CD4-positive, alpha-beta T cell treated with Interleukin-6 for 4 hours (primary cell): ENCODE results near the gene RAB3GAP1.
"Not testable (repeated sequence)": the region's sequence is repeated elsewhere in the genome, so short reads cannot be mapped to it uniquely, and the experiment has no call there.

Experiments
- DNase-seq: peaks from one replicate; pipeline ENCODE4 v3.0.0-alpha.2; 2020; ENCODE audit warnings: mixed read lengths

Gene RAB3GAP1

DNA sequence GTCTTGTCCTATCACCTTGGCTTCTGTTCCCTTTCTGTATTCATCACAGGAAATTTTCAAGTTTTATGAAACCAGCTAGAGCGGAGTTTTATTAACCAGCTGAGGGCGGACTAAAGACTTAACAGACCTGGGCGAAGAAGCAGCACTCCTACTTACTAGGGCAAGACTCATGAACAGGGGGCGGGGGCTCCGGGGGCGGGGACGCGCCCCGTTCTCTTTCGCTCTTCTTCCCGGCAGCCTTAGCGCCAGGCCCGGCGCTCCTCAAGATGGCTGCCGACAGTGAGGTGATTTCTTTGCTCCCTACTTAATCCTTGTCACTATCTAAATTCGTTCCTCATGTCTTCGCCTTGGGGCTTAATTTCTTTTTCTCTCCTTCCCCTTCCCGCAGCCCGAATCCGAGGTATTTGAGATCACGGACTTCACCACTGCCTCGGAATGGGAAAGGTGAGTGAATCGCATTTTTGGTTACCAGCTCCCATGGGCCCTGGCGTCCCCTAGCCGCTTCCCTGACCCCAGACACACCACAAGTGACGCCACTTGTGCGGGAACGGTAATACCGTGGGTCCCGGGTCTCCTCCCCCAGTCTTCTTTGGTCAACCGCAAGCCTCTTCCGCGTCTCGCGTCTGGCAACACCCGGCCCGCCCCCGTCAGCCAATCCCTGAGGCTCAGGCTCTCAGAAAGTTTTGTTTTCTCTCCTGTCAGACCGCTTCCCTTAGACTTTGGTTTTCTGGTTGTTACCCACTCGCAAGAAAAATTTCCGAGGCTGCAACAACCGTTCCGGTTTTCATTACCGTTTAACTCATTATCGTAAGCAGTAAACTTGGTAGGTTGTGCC, at the start of gene RAB3GAP1:
Gene RAB3GAP1, plus strand, starts transcription at position 251 of the 835 bp plus-strand sequence. Its CDS starts 16 bp downstream, at position 267.
- peak; percentile 94 for DNase-seq

DNA sequence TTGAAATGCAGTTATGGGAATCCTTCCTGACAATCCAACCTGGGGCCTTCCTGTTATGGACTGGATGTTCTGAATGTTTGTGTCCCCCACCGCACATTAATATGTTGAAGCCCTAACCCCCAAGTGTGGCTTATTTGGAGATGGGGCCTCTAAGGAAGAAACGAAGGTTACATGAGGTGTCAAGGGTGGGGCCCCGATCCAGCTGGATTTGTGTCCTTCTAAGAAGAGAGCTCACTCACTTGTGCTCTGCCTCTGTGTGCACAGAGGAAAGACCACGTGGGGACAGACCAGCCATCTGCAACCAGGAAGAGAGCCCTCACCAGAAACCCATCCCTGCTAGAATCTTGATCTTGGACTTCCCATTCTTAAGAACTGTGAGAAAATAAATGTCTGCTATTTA, 49.3 kb upstream of the RAB3GAP1 start:
- no peak for DNase-seq

DNA sequence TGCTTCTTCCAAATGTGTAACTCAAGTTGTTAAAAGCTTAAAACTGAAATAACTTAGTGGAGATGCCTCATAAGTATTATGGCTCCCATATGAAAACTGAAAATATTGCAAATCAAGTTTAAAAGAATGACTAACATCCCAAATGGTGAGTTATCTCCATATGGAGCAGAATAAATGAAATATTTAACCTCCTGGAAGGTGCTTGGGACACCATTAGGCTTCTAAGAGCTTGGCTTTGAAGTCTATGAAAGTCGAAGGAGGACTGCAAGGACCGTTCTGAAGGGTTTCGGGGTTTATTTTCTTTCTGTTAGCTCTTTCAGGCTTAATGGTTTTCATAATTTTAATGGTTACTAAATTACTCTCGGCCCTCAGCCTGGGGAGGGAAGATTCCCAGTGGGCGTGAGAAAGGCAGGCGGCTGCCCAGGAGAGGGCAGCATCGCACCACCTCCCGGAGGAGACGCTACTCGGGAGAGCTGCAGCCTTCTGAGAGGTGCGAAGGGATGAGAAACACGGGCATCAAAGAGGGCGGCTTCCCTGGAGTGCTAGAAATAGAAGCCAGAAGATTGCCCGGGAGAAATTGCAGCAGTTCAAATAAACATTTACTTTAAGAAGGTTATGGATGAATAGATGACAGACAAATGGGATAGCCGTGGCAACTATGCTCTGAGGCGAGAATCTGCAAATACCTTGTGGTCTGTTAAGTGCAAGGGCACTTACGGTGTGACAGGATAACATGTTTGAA, 47.9 kb upstream of the RAB3GAP1 start:
- peak; percentile 79 for DNase-seq

DNA sequence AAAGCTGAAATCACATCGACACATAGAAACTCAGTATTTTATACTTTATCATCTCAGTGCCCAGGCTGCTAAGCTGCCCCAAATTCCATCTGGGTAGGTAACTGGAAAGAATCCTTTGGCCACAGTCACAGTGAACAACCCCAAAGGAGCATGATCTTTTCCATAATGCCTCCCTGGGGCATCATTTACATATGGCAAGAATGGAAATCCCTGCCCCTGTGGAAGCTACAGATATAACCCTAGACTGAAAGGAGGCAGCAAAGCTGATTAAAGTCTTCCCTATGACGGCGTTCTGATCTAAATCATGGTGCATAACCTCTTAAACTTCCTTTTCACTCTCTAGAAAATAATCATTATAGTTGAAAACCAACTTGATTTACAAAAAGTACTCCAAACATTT, 46.3 kb upstream of the RAB3GAP1 start:
- no peak for DNase-seq

DNA sequence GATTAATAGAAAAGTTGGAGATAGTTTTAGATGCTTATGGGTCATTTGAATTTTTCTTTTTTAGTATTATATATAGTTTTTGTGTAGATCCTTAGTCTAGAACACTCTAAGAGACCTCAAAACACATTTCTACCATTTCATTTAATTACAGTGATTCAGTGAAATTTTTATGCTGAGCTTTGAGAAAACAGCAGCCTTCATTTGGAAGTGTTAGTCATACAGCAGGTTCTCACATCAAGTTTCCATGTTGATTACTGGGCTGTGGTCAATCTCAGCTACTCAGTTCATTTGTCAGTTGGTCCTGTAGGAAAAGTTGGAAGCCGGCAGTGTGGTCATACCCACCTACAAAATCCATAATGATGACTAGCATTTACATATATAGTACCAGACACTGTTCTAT, 42.8 kb upstream of the RAB3GAP1 start:
- DNase-seq, result no peak

DNA sequence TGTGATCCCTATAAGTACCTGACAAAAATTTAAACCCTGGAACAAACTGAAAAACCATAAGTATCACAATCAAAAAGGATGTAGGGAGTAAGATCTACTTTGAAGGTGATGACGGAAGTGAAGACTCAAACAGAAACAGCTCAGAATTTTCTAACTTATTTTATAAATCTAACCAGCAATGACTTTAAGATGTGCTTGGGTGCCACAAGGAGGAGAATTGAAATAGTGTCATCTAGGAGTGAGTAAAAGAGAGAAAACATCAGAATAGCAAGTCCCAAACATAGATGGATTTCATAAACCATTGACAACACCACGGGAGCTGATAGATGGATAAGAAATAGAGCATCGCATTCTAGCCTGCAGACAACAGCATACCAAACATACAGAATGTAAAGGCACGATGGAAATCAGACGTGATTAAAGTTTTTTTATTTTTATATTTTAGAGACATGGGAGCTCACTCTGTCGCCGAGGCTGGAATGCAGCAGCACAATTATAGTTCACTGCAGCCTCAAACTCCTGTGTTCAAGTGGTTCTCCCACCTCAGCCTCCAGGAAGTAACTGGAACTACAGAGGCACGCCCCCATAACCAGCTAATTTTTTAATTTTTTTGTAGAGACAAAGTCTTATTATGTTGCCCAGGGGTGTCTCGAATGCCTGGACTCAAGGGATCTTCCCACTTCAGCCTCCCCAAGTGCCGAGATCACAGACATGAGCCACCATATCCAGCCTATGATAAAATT, 41.7 kb upstream of the RAB3GAP1 start:
- DNase-seq, result no peak

DNA sequence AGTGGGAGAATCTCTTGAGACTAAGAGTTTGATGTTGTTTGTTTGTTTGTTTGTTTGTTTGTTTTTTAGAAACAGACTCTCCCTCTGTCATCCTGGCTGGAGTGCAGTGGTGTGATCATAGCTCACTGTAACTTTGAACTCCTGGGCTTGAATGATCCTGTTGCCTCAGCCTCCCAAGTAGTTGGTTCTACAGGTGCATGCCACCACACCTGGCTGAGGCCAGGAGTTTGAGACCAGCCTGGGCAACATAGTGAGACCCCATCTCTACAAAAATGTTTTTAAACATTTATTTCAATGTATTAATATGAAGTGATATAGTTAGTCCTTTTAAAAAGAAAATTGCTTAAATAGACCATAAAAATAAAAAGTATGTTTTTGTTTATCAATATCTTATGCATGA, 40.5 kb upstream of the RAB3GAP1 start:
- no peak for DNase-seq

DNA sequence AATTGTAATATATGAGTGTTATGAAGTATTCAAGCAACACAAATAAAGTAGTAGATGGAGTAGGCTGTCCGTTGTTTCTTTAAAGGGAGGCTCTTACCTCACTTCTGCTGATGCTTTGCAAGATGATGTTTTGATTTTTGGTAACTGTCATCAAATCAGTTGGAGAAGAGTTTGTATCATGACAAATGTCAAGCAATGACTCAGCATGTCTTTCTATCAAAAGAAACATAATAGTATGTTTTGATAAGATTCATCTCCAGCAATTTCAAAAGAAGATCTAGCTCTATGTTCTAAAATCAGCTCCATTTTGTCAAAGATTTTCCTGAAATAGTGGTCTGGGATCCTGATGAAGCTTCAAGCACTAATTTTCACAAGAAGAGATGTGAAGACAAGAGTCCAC, 30.5 kb upstream of the RAB3GAP1 start:
- no peak for DNase-seq

DNA sequence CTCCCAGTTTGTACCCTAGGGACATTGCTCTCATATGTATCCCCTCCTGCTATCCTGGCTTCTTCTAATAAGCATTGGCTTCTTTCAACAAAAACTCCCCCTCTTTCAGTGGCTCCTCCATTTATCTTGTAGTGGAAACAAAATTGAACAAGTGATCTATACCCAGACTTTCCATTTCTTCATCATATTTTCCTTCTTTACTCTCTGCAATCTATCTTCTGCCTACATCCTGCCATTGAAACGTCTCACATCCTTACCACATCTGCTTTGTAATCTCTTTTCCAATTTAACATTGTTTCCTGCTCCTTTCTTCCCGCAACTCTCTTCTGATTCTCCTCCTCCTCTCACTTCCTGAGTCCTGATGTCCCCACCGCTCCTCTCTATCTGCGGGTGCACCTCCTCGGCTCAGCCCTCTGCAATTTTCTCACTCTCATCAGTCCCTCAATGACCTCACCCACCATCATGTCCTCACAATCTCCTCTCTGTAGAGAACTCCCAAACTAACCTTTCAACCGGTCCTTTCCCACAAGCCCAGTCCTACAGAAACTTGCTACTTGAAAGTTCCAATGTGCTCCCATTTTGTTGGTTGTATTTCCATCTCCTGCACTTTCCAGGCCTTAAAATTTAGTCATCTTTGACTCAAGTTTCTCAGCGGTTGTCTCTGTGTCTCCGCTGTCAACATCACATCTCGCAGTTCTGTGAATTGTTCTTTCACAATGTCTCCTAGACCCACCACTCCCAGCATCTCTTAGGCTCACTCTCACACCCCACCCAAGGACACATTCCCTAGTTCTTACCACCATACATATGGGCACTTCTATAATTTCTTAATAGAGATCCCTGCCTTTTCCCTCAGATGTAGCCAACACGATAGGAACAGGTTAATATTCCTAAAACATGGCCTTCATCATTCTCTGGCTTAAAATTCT, 28.9 kb upstream of the RAB3GAP1 start:
- DNase-seq, result no peak

DNA sequence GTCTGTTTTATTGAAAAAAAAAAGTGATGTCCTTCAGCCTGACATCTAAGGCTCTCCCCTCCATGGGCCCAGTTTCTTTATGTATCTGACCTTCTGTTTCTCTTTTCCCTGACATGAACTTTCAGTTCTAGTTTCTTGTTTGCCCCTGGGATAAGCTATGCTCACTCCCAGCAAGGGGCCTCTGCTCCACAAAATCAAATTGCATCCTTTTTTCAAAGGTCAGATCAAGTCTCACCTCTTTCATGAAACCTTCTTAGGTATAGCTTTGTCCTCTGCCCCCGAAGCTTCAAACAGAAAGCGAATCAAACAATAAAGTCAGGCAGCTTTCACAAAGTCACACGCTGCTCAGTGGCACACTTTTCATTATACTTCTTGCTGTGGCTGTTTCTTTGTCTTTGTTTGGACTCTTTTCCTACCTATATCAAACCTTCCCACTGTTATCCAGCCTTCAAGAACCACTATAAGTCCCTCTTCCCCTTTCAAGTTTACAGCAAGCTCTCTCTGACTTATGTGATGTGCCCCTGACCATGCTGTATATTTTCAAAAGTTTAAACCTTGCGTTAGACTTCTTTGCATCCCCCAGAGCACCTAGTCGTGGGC, 28.1 kb upstream of the RAB3GAP1 start:
- no peak for DNase-seq

DNA sequence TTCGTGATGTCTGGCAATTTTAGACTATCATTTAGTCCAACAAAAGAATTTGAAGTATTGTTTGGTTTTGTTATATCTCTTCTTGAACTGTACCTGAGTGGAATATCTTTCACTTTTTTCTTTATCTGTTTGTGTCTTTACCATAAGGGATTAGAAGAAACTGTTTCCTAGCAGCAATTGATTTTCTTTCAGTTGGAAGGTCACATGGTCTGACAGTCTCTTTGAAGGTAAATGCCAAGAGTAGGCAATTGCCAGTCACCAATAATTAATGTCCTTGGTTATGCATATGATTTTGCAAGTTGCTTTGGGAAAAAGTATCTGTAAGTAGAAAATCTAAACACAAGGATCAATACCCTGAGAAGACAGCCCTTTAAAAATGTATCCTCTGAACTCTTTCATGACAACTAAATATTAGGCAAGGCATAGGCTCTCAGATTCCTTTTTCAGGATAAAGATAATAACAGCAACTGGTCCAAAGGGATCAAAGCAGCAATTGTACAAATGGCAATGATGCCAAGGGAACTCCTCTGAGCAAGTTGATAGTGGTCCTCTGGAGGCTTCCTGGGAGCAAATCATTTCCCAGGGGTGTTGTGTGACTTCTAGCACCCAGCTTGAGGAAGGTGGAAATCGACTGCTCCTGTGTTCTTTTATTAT, 22.5 kb upstream of the RAB3GAP1 start:
- no peak for DNase-seq

DNA sequence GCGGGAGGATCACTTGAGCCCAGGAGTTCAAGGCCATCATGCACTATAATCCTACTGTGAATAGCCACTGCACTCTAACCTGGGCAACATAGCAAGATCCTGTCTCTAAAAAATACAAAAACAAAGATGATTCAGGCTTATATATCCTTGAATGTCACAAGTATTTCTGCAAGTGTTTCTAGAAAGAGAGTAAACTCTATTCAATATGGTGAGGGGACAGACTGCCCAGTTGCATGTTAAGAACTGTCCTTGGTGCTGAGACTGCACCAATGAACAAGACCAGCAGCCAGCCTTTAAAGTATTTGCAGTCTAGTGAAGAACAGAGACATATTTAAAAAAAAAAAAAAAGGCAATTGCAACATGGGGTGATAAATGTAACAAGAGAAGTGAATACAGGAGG, 21.3 kb upstream of the RAB3GAP1 start:
- DNase-seq, result no peak

DNA sequence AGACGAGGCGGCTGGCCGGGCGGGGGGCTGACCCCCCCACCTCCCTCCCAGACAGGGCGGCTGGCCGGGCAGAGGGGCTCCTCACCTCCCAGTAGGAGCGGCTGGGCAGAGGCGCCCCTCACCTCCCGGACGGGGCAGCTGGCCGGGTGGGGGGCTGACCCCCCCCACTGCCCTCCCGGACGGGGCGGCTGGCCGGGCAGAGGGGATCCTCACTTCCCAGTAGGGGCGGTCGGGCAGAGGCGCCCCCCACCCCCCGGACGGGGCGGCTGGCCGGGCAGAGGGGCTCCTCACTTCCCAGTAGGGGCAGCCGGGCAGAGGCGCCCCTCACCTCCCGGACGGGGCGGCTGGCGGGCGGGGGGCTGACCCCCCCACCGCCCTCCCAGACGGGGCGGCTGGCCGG, 18.9 kb upstream of the RAB3GAP1 start:
- DNase-seq, result not testable (repeated sequence)

DNA sequence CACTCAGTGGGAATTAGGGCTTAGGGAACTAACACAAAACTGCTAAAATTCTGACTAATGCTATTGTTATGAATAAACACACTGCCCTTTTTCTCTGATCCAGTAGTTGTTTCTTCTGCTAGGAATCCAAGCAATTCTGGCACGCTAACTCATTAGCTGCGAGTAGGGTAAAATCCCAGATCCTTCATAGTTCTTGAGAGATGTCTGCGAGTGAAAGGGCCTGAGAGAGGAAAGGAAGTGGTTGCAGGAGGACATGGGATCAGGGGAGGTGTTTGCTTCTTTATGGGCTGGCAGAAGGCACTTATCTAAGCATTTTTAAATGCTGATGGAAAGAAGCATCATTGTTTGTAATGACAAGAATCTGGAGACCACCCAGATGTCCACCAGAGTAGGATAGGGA, 14.3 kb upstream of the RAB3GAP1 start:
- no peak for DNase-seq

DNA sequence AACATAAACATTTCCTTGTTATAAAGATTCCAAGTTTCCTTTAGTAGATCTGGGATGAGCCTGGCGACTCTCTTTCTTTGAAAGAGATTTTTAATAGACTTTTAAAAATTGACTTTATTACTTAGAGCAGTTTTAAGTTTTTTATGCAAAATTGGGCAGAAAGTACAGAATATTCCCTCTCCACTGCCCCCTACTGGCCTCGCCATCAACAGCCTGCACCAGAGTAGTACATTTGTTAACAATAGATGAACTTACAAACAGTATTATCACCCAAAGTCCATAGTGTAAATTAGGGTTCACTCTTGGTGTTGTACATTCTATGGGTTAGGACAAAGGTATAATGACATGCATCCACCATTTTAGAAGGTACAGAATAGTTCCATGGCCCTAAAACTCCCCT, 8.7 kb upstream of the RAB3GAP1 start:
- DNase-seq, result peak; percentile 47

DNA sequence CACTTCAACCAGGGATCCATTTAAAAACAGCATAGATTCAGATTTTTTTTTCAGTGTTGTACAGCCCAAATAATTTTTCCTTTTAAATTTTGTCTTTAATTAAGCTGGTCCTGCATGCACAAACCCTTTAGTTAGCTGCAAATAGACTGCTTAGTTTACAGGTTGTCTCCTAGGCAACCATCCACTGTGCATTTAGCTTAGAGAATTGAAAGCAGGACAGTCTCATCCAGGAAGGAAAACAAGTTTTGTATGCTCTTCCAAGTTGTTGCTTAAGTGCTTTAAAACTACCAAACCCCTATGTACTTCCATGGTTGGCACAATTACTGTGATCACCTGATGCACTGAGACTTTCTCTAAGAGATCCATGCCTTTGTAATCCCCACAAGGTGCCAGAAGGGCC, 4.8 kb upstream of the RAB3GAP1 start, which contains the start of gene MAP3K19:
Gene MAP3K19, minus strand, starts transcription at position 148 of the 400 bp plus-strand sequence. CDS start 22,800 bp downstream, outside the sequence.
- DNase-seq, result no peak

DNA sequence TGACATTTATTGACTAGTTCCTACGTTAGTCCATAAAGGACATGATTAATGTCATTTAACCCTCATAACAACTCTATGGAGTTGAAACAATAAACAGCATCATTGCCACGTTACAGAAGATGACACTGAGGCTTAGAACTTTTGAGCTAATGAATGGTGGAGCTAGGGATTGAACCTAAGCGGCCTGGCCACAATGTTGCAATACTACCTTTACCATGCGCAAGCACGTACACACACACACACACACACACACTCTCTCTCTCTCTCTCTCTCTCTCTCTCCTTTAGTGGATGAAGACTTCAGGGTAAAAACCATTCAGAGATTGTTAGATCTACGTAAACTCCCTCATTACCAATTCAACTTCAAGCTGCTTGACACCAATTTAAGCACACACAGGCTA, 4.0 kb upstream of the RAB3GAP1 start:
- DNase-seq, result no peak

DNA sequence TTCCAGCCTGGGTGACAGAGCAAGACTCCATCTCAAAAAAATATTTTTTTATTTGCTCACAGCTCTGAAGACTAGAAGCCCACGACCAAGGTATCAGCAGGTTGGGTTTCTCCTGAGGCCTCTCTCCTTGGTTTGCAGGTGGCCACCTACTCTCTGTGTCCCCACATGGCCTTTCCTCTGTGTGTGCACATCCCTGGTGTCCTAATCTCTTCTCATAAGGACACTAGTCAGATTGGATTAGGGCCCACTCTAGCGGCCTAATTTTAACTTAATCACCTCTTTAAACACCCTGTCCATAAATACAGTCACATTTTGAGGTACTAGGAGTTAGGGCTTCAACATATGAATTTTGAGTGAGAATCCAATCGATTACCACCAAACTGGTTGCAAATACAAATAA, 2.0 kb upstream of the RAB3GAP1 start:
- DNase-seq, result no peak

DNA sequence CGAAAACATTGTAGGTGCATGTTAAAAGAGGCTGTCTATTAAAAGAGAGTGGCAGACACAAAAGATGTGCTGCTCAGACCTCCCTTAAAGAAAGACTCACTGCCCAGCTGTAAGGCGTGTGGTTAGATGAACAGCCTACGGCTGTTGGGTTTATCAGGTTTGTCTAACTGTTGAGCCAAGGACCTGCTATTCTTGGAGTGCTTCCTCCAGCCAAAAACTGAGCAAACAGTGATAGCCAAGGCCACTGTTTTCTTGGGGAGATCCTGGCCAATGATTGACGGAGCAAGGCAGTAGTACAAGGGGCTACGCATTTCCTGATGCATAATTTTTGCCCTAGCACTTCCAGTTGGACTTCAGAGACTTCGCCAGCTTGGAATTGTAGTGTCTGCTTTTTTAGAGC, 1.4 kb upstream of the RAB3GAP1 start:
- DNase-seq, result no peak

DNA sequence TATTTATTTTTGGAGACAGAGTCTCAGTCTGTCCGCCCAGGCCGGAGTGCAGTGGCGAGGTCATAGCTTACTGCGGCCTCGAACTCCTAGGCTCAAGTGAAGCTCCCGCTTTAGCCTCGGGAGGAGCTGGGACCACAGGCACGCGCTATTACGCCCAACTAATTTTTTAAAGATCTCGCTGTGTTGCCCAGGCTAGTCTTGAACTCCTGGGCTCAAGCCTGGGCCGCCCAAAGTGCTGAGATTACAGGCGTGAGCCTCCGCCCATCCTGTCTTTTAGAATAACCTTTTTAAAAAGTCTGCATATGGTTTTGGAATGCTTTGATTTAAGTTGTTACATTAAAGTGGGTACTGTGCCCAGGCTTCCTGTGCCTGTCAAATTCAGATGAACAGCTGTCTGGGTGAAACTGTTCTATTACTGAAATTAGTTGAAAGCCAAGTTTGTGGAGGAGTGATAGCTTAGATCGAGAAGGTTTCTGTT, 944 bp downstream of the RAB3GAP1 start:
- peak; percentile 48 for DNase-seq

DNA sequence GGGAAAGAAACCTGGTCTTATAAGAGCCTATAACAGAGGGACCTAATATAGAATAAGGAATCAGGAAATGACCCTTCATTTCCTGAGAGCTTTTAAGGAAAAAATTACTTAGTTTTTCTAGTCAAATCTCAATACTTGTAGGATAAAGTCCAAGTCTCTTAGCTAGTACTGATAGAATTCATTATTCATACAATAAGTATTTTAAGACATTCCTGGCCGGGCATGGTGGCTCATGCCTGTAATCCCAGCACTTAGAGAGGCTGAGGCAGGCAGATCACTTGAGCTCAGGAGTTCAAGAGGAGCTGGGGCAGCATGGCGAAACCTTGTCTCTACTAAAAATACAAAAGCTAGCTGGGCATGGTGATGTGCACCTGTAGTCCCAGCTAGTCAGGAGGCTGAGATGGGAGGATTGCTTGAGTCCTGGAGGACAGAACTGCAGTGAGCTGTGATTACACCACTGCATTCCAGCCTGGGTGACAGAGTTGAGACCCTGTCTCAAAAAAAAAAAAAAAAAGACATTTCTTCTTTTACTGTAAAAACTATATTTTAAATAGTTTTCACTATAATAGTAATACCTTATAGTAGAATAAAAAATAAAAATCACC, 3.2 kb downstream of the RAB3GAP1 start:
- DNase-seq, result no peak
